ENCODE measurements around the gene OPN4. TPM values are rescaled to one million over a fixed set of nuclear protein-coding genes. Genes with fewer than 3 reads are reported as not detected.

OPN4 gene
- total RNA-seq, 2 donors from 2014 or later: not detected

DNA sequence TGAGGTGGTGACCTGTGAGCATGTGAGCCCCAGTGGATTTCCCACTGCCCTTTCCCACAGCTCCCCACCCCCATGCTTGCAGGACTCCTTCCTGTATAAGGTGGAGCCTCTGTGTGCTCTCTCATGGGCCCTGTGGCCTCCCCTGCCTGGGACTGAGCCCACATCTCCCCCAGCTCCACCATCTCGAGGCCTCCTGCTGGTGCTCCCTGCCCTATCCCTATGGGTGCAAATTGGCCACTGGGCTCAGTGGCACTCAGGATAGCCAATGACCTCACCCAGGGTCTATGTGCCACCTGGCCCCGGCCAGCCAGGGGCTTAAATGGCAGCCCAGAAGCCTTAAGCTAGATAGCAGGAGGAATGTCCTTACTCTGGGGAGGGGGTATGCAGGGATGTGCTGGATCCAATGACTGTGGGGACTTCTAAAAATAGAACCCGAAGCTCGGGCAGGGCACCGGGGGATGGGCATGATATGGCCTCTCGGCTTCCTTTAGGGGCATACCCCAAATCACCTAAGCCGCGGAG, 16.0 kb downstream of the OPN4 start:
- Mint-ChIP-seq H3K4me3 (no peak overlapping the region), H3K9me3 (no peaks in the 10 kb centered on the region), H3K4me1 (ENCODE audit: low read depth) (no peaks in the 10 kb centered on the region), H3K36me3 (ENCODE audit: insufficient read depth in 2 of 2) (no peaks in the 10 kb centered on the region), H3K27ac (no peak overlapping the region), H3K27me3 (ENCODE audit: low read depth) (no peaks in the 10 kb centered on the region)
- no peak for ATAC-seq (replicated peaks in 1 of 2)
- DNase-seq: no peak

DNA sequence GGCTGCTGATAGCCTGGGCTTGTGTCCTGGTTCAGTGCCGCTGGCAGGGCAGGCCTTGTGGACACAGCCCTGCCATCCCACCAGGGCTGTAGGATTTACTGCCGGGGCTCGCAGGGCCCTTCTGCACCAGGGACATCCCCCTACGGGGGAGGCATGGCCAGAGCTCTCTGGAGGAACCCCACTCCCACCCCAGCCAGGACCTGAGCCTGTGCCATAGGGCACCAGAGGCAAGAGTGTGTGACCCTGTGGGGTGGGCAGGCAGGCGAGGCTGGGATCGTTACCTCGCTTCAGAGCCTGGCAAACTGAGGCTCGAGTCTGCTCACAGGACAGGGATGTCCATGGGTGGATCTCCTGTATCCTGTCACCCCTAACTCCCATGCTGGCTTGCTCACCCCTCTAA, 16.5 kb downstream of the OPN4 start:
- Mint-ChIP-seq H3K4me1 (ENCODE audit: low read depth) (no peaks in the 10 kb centered on the region), H3K36me3 (ENCODE audit: insufficient read depth in 2 of 2) (no peaks in the 10 kb centered on the region), H3K9me3 (no peaks in the 10 kb centered on the region), H3K27ac (no peak overlapping the region), H3K27me3 (ENCODE audit: low read depth) (no peaks in the 10 kb centered on the region), H3K4me3 (no peak overlapping the region)
- no peak for ATAC-seq (replicated peaks in 1 of 2)
- DNase-seq: no peak

DNA sequence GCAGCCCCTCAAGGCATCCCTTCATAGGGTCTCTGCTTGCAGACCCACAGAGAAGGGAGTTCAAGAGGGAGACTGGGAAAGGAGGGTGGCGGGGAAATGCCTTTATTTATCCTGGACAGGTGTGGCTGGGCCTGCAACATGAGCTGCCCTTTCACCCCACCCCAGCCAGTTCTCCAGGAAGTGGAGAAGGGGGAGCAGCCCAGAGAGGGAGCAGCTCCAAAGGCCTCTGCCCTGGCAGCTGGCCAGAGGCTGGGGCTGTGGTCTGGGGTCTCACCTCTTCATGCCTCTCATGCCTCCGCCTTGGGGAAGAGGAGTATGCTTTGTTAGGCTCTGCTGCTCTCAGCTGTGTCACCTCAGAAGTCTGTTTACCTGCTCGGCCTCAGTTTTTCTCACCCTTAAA, 17.1 kb downstream of the OPN4 start:
- H3K9me3 Mint-ChIP-seq: no peaks in the 10 kb centered on the region
- no peak overlapping the region for H3K4me3 Mint-ChIP-seq
- no peaks in the 10 kb centered on the region for H3K4me1 Mint-ChIP-seq (ENCODE audit: low read depth)
- ATAC-seq (replicated peaks in 1 of 2) (no peak), DNase-seq (no peak)
- H3K36me3 Mint-ChIP-seq (ENCODE audit: insufficient read depth in 2 of 2): no peaks in the 10 kb centered on the region
- H3K27me3 Mint-ChIP-seq (ENCODE audit: low read depth): no peaks in the 10 kb centered on the region
- no peak overlapping the region for H3K27ac Mint-ChIP-seq

DNA sequence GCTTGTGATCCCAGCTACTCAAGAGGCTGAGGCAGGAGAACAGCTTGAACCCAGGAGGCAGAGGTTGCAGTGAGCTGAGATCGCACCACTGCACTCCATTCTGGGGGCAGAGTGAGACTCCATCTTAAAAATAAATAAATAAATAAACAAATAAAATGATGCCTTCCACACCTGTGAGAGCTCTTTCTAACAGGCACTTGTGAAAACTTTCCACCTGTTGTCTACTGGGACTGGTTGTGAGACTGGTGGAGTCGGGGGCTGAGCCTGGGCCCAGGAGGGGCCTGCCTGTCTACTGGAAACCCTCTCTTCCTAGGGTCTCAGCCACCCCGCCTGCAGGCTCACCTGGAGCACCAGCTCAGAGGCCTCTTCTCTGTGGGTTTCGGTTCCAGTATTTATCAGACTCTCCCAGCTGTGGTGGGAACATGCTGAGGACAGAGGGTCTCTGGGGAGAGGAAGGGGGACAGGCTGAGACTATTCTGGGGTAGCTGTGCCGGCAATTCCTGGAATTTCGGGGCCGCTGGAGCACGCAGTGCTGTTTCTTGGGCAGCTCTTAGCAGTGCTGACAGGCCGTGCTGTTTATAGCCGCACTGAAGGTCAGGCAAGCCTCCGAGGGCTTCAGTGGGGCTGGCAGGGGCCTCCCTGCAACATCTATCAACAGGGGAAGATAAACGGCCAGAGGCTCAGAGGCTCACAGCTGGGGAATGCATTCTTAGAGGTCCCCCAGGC, 17.8 kb downstream of the OPN4 start:
- no peaks in the 10 kb centered on the region for H3K27me3 Mint-ChIP-seq (ENCODE audit: low read depth)
- no peaks in the 10 kb centered on the region for H3K36me3 Mint-ChIP-seq (ENCODE audit: insufficient read depth in 2 of 2)
- DNase-seq: no peak
- no peaks in the 10 kb centered on the region for H3K9me3 Mint-ChIP-seq
- no peak overlapping the region for H3K27ac Mint-ChIP-seq
- no peak overlapping the region for H3K4me3 Mint-ChIP-seq
- ATAC-seq (replicated peaks in 1 of 2): no peak
- H3K4me1 Mint-ChIP-seq (ENCODE audit: low read depth): no peaks in the 10 kb centered on the region

DNA sequence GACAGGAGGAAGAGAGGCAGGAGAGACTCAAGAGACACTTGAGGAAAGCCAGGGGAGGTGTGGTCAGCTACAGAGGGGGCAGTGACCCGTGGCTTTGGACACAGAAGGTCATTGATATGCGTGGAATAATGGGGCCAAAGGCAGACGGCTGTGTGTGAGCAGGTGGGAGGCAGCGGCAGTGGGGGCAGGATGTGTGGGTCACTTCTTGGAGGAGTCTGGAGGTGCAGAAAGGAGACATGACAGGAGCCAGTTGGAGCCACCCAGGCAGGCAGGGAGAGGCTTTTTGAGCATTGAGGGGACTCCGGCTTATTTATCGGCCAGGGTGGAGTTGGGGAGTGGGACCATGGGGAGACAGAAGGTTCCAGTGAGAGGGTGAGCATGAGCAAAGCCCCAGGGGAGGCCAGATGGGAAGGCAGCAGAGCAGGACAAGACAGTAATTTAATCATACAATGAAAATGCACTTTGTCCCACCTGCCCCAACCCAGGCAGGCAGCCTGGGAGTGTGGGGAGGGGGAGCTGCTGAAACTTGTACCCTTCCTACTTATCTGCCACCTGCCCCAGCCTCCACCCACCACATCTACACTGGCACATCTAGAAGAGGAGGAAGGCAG, 19.0 kb downstream of the OPN4 start:
- Mint-ChIP-seq H3K4me3 (no peak overlapping the region), H3K27me3 (ENCODE audit: low read depth) (no peaks in the 10 kb centered on the region), H3K4me1 (ENCODE audit: low read depth) (no peaks in the 10 kb centered on the region), H3K27ac (no peak overlapping the region), H3K36me3 (ENCODE audit: insufficient read depth in 2 of 2) (no peaks in the 10 kb centered on the region), H3K9me3 (no peaks in the 10 kb centered on the region)
- ATAC-seq (replicated peaks in 1 of 2) (no peak), DNase-seq (no peak)

DNA sequence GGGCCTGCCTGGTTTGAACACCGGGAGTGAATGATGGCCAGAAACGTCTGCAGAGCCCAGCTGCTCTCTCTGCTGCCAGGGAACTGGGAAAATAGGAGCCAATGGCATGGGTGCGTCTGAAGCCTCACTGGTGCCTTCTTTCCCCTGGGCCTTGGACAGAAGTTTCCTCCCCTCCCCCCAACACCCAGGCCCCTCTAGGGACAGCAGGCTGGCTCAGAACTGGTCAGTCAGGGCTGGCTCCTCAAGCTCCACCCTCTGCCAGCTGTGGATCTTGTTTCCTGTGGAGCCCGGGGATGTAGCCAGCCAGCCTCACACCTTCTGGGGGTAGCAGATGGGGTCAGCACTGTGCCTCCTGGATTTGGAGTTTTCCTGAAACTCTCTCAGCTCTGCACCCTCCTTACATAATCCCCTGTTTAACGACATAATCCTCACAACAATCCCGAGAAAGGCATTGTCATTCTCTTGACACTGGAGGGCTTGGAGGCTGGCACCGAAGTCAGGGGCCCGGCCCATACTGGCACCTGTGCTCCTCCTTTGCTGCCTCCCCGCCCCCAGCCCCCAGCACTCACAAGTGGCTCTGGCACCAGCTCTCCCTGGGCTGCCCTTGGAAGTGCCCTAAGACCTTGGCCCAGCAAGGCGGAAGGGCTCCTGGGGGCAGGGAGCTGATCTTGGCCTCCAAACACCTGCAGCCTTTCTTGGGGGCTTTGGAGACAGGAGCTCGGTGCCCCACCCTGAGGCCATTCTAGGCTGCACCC, 19.7 kb downstream of the OPN4 start:
- no peaks in the 10 kb centered on the region for H3K36me3 Mint-ChIP-seq (ENCODE audit: insufficient read depth in 2 of 2)
- H3K27me3 Mint-ChIP-seq (ENCODE audit: low read depth): no peaks in the 10 kb centered on the region
- H3K27ac Mint-ChIP-seq: no peak overlapping the region
- no peak for DNase-seq
- H3K4me3 Mint-ChIP-seq: no peak overlapping the region
- H3K4me1 Mint-ChIP-seq (ENCODE audit: low read depth): no peaks in the 10 kb centered on the region
- no peaks in the 10 kb centered on the region for H3K9me3 Mint-ChIP-seq
- no peak for ATAC-seq (replicated peaks in 1 of 2)

DNA sequence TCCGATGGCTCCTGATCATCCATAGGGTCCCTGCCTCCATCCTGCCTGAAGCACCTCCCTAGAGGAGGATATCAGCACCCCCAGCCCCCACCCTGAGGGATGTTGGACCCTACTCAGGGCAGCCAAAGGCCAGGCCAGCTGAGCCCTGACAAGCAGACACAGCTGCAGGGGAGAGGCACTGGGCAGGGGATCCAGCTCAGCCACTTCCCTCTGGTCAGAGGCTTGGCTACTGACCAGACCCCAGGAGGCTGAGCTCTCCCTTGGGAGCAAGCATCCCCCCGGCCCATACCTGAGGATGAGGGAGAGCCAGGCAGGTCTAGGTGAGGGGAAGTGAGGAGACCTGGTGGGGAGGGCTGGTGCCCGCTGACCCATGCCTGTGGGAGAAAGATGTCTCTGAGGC, 20.6 kb downstream of the OPN4 start:
- DNase-seq (no peak), ATAC-seq (replicated peaks in 1 of 2) (no peak)
- Mint-ChIP-seq H3K36me3 (ENCODE audit: insufficient read depth in 2 of 2) (no peaks in the 10 kb centered on the region), H3K4me3 (no peak overlapping the region), H3K9me3 (no peaks in the 10 kb centered on the region), H3K27me3 (ENCODE audit: low read depth) (no peaks in the 10 kb centered on the region), H3K4me1 (ENCODE audit: low read depth) (no peaks in the 10 kb centered on the region), H3K27ac (no peak overlapping the region)

DNA sequence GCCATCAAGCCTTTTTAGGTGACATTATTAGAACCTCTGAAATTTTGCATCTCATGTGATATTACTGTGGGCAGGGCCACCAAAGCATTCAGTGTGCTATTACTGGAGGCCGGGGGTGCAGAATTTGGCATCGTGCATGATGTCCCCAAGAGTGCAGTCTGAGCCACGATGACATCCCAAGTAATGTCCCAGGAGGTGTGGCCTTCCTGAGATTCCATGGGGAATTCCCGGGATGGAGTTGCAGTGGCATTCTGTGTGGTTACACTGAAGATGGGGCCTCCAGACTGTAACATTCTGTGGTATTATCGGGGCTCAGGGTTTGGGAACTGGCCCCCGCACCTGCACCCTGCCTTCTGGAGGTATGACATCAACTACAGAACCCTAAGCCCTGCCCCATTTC, 23.0 kb downstream of the OPN4 start:
- no peak overlapping the region for H3K4me3 Mint-ChIP-seq
- DNase-seq (no peak), ATAC-seq (replicated peaks in 1 of 2) (no peak)
- no peak overlapping the region for H3K27ac Mint-ChIP-seq
- H3K9me3 Mint-ChIP-seq: no peaks in the 10 kb centered on the region
- no peaks in the 10 kb centered on the region for H3K4me1 Mint-ChIP-seq (ENCODE audit: low read depth)
- no peaks in the 10 kb centered on the region for H3K27me3 Mint-ChIP-seq (ENCODE audit: low read depth)
- no peaks in the 10 kb centered on the region for H3K36me3 Mint-ChIP-seq (ENCODE audit: insufficient read depth in 2 of 2)

DNA sequence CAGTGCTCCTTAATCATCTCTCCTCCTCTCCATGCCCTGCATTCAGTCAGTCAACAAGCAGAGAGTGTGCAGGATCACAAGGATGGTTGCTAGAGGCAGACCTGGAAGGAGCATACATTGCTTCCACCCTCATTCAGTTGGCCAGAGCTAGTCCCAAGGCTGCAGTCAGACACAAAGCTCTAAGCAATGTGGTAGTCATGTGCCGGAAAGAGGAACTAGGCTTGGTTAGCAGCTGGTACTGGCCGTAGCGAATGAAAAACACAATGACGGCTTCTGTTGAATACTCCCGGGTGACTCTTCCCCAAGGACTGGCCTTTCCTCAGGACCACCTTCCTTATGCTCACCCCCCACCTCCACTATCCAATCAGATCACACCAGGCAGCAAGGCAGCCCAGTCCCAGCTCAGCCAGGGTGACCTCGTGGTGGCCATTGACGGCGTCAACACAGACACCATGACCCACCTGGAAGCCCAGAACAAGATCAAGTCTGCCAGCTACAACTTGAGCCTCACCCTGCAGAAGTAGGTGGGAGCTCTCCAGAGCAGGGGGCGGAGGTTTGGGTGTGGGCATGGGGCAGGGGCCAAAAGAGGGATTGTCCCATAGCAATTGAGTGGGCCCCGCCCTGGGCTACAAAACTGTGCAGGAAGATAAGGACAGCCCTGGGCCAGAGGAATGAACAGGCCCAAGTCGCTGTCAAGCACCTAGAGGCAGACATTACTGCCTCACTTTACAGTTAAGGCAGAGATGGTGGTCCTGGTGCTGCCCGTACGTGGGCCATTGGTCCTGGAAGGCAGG, 24.8 kb downstream of the OPN4 start:
- Mint-ChIP-seq H3K36me3 (ENCODE audit: insufficient read depth in 2 of 2) (no peaks in the 10 kb centered on the region), H3K4me1 (ENCODE audit: low read depth) (no peaks in the 10 kb centered on the region), H3K9me3 (no peaks in the 10 kb centered on the region), H3K27me3 (ENCODE audit: low read depth) (no peaks in the 10 kb centered on the region), H3K4me3 (no peak overlapping the region), H3K27ac (no peak overlapping the region)
- DNase-seq: no peak
- ATAC-seq (replicated peaks in 1 of 2): no peak

DNA sequence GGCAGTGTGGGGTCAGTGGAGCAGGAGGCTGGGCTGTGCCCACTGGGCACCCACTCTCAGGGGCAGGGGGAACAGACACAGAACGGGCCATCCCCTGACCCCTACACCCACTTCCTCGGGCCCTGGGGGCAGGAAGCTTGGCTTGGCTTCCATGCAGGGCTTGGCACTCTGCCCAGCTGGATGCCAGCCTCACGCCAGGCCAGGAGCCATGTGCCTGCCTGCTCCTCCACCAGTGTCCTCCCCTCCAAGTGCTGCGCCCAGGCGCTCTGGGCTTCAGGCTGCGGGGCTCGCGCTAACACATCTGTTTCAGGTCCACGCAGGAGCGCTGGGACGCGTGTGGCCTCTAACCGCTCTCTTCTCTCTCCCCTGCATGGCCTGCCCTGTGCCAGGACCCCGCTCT, 26.7 kb downstream of the OPN4 start:
- Mint-ChIP-seq H3K4me3 (no peak overlapping the region), H3K36me3 (ENCODE audit: insufficient read depth in 2 of 2) (no peaks in the 10 kb centered on the region), H3K4me1 (ENCODE audit: low read depth) (no peaks in the 10 kb centered on the region), H3K27me3 (ENCODE audit: low read depth) (no peaks in the 10 kb centered on the region), H3K27ac (no peak overlapping the region), H3K9me3 (no peaks in the 10 kb centered on the region)
- DNase-seq (no peak), ATAC-seq (replicated peaks in 1 of 2) (no peak)

DNA sequence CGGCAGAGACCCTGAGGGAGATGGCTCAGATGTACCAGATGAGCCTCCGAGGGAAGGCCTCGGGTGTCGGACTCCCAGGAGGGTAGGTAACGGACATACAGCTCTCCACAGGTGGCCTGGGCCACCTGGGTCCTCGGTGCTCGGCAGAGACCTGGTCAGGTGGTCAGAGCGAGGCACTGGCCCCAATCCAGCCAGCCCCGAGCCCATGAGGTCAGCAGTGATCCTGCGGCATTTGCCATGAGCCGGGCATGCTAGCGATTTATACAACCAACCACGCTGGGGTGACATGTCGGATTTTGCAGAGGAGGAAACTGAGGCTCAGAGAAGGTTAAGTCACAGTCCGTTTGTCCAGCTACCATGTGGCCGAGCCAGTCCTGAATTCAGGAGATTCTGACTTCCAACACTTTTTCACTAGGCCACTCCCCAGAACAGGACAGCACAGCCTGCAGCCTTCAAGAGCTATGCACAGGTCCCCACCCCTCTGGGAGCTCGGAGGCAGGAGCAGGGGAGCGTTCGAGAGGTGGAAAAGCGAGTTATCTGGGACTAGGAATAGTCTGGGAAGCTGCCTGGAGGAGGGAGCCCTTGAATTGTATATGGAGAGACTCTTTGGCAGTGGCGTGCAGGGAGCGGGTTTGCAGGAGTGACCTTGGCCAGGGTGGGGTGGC, 27.5 kb downstream of the OPN4 start:
- no peak overlapping the region for H3K4me3 Mint-ChIP-seq

DNA sequence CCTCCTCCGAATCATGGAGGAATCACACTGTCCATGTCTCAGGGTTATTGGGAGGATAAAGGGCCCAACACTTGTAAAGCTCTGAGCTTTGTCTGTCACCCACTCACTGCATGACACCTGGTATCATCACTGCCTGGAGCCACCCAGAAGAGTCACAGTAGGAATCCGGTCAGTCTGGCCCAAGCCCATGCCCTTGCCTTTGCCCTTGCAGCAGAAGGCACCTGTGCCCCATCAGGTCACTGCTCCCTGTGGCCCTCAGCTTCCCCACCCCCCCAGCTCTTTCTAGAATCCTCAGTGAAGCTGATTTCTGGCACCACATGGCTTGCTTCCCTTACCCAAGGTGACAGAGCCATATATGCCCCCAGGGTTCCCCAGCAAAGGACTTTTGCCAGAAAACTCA, 28.3 kb downstream of the OPN4 start:
- Mint-ChIP-seq H3K36me3 (ENCODE audit: insufficient read depth in 2 of 2) (no peaks in the 10 kb centered on the region), H3K4me1 (ENCODE audit: low read depth) (no peaks in the 10 kb centered on the region), H3K4me3 (no peak overlapping the region), H3K27ac (no peak overlapping the region), H3K27me3 (ENCODE audit: low read depth) (no peaks in the 10 kb centered on the region), H3K9me3 (no peaks in the 10 kb centered on the region)
- ATAC-seq (replicated peaks in 1 of 2) (no peak), DNase-seq (no peak)

More for the DNA sequence above, 27.5 kb downstream of the OPN4 start:
- no peaks in the 10 kb centered on the region for H3K9me3 Mint-ChIP-seq
- H3K27ac Mint-ChIP-seq: no peak overlapping the region
- no peaks in the 10 kb centered on the region for H3K27me3 Mint-ChIP-seq (ENCODE audit: low read depth)
- H3K4me1 Mint-ChIP-seq (ENCODE audit: low read depth): no peaks in the 10 kb centered on the region
- ATAC-seq (replicated peaks in 1 of 2): no peak
- H3K36me3 Mint-ChIP-seq (ENCODE audit: insufficient read depth in 2 of 2): no peaks in the 10 kb centered on the region
- no peak for DNase-seq

Measured in activated T-cell treated with anti-CD3 and anti-CD28 coated beads, Interleukin-2, amount 50 U/mL, for 72 hours (primary cell).